Measurements from ENCODE around the gene TMEM266.

TMEM266 gene

DNA sequence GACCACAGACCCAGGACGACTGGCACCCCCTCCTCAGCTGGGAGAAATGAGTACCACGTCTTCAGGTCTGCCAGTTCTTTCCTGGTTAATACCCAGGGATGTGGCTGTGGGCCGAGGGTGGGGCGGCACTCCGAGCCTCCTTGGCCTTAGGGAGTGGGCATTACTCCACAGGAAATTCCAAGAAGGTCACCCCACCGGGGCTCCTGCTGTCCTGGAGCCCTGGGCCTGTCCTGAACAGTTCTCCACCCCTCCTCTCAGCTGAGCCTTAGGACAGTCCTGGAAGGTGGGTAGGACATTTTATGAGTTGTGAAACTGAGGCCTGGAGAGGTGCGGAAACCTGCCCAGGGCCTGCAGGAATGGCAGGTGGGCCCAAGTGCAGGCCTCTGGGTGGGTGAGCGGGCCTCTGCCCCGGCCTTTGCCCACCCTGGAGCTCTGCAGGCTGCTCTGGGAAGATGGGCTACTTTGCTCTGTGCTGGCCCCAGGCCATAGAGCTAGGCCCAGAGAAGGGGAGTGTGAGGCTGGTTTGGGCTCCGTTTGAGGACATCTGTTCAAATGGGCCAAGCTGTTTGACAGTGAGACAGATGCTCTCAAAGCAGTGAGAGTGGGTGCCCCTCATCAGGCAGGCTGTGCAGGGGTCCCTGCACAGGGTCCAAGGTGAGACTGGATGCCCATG, 103.1 kb downstream of the TMEM266 start:
- no peak for DNase-seq

DNA sequence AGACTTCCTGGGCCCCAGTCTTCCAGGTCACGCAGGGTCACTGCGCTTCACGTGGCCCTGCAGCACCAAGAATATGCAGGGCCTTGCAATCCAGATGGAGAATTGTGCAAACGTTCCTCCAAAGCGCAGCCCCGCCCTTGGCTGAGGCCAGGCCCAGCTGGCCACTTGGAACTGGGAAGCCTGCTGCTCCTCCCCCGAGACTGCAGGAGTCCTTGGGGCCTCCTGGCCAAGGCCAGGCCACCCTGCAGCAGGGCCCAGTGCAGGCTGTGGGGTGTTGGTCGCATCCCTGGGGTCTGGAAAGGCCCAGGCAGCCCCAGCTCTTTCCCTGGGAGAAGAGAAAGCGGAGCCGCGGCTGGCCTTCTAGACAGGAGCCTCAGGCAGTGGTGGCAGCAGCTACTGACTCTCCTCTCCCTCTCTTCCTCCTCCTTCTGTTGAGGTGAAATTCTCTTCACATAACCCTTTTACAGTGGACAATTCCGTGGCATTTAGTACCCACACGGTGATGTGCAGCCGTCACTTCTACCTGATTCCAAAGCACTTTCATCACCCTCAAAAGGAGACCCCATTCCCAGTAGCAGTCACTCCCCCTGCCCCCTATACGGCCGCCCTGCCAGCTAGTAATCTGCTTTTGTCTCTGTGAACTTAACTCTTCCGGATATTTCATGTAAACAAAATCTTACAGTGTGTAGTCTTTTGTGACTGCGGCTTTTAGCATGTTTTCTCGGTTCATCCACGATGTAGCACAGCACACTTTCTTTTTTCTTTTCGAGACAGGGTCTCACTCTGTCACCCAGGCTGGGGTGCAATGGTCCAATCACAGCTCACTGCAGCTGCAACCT, 103.9 kb downstream of the TMEM266 start:
- no peak for DNase-seq

DNA sequence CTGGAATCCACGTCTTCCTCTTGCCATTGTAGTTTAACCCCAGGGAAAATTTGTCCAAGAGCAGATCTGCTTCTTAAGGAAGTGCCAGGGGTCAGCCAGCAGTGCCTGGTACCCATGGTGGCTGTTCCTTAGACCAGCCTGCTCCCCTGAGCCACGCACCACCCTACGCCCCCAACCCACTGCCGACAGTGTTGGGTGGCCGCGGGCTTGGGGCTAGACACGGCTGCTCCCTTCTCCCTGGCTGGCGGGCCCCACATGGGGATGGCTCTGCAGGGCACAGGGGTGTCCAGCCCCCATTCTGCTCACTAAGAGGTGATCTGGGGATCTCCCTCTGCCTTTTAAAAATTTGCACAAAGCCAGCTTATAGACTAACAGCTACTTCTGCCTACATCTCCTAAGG, 104.8 kb downstream of the TMEM266 start:
- DNase-seq, result no peak

DNA sequence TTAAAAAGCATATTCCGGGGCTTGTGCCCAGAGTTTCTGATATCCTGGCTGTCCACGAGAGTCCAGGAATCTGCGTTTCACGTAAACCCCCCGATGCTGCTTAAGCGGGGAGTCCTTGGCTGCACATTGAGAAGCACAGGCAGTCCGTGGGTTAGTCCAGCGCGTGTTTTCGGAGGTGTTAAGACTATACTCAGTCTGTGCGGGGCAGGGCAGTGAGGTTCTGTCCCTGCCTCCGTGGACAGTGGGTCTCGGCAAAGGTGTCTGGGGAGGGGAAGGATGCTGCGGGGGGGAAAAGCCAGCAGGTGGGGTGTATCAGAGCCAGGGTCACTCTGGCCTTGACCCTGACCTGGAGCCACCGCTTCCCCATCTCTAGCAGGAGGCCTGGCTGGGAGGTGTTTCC, 106.2 kb downstream of the TMEM266 start:
- DNase-seq, result no peak

DNA sequence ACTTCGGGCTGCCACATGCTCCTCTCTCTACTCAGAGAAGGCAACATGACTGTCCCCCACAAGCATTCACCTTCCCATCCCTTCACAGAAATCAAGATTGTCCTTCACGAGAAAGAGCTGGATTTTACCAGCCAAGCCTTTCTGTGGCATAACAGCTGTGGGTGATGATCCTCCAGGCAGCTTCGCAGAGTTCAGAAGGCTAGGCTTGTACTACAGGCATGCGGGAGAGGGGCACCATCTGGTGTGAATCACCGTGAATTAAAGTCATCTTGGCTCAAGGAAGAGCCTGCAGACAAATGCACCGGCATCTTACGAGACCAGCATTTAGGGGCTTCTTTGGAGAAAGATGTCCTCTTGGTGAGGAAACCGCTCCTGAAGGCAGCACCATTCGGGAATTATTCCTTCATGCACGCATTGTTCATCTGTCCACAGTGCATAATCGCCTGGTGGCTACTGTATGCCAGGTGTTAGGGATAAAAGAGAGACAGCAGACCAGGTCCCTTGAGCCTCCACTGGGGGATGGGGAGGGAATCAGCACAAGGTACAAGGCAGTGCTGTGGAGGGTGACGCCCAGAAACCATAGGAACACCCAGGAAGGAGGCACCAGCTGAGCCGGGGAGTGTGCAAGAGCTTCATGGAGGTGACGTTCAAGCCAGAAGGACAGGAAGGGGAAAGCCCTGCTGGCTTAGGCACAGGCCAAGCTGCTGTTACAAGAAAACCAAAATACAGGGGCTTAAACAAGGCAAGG, 108.6 kb downstream of the TMEM266 start:
- no peak for DNase-seq

DNA sequence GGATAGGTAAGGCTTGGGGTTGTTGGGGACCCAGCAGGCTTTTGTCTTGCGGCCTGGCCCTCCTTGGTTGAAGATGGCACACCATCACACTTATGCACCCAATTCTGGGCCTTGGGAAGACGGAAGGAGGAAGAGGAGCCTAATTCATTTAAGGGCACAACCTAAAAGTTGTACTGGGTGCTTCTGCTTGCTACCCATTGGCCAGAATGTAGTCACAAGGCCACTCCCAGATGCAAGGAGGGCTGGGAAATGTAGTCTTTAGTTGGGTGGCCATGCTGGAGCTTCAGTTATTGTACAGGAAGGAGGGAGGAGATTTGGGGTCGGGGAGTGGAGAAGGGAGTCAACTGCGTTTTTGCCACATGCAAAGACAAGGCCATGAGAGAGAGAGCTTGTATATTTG, 109.2 kb downstream of the TMEM266 start:
- DNase-seq, result no peak

DNA sequence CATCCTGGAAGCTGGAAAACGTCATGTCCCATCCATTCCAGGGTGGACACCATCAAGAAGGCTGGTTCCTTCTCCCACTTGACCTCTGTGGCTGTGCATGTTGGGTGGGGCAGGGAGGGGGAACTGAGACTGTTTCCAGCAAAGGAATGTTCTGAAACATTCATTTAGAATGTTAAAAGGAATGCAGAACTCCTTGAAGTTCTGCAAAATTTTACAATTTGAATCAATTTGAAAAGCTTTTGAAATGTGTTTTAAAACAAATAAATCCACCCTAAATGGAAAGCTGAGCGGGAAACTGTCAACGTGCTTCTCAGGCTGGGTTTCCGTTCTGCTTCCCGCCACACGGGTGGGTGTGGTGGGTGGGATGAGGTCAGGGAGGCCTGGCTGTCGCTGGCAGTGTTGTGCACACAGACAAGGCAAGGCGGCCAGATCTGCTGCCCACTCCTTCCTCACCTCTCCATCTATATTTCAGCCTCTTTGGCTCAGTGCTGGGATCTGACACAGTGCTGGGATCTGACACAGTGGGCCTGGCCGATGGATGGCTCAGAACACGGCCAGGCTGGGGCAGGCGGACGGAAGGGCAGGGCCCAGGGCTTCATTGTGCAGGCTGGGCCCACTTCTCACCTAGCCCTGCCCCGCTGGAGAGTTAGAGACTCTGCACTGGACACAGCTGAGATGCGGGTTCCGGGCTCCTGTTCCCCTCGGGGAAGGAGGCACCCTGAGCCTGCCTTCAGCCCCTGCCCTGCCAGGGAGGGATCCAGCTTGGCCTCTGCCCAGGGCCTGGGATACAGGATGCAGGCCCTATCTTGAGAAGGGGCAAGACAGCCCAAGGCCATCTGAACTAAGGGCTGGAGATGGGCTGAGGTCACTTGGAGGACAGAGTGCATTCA, 110.4 kb downstream of the TMEM266 start:
- DNase-seq, result no peak

DNA sequence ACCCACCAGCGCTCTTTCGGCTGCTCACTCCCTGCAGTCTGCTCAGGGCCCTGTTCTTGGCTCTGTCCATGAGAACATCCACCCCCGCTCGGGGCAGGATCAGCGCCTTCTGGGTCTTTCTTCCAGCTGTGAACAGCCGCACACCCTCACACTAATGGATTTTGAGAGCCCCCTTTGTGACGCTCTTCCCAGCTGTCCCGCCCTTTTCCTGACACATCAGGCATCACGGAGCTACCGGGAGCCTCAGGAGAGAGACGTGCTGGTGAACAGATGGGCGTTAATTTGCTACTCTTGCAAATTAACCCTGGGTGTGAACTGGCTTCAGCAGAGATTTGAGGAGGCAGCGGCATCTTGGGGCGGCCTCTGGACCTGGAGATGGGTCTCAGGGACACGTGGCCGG, 113.0 kb downstream of the TMEM266 start:
- DNase-seq, result no peak

DNA sequence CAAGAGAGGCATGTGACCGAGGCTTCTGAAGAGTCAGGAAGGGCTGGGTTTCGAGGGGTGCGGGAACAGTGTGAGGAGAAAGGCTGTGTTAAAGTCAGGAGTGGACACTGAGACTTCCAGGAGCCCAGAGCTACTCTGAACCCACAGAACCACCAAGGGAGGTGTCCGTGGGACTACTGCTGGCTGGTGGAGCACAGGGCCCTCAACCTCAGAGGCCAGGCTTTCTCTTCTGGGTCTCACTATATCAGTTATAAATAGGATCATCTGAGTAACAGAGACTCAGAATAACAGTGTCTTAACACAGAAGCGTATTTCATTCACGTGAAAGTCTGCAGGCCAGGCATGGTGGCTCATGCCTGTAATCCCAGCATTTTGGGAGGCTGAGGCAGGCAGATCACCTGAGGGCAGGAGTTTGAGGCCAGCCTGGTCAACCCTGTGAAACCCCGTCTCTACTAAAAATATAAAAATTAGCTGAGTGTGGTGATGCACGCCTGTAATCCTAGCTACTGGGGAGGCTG, 113.6 kb downstream of the TMEM266 start:
- DNase-seq, result no peak

DNA sequence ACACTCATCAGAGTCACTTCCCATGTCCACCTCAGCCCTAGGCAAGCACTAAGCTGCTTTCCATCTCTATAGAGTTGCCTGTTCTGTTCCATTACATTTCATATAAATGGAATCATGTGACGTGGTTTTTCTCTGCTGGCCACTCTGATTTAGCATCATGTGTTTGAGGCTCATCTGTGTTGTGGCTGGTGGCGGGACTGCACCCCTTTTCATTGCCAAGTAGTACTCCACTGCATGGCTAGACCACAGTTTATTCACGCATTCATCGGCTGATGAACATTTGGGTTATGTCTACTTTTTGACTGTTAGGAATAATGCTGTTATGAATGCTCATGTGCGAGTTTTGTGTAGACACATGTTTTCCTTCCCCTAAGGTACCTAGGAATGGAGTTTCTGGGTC, 114.9 kb downstream of the TMEM266 start:
- no peak for DNase-seq

DNA sequence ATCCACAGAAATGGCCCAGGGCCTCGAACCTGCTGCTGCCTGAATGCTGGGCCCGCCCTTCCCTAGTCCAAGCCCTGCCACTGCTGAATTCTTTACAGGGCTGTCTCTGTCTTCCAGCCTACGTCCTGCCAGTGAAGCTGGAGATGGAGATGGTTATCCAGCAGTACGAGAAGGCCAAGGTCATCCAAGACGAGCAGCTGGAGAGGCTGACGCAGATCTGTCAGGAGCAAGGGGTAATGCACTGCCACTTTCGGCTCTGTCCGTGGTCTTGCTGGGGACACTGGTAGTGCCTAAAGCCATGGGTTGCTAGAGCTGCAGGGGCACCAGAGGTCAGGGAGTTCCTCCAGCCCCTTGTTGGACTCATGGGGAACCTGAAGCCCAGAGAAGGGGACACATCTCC, 115.7 kb downstream of the TMEM266 start:
- DNase-seq, result no peak

DNA sequence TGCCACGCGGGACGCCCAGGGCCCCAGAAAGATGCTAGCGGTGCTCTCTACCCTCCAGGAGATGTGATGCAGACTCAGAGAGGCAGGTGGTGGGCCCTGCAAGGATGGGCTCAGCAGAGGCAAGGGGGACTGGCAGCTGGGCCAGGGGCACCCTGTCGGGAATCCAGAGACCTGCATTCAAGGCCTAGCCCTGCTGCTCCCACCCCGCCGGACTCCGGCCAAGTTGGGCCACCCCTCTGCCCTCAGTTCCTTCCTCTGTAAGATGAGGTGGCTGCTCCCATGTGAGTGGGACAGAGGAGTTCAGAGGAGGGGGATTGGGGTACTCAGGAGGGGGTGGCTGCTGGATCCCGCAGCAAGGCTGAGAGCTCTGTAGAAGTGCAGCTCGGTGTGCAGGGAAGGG, 116.3 kb downstream of the TMEM266 start:
- DNase-seq, result no peak

DNA sequence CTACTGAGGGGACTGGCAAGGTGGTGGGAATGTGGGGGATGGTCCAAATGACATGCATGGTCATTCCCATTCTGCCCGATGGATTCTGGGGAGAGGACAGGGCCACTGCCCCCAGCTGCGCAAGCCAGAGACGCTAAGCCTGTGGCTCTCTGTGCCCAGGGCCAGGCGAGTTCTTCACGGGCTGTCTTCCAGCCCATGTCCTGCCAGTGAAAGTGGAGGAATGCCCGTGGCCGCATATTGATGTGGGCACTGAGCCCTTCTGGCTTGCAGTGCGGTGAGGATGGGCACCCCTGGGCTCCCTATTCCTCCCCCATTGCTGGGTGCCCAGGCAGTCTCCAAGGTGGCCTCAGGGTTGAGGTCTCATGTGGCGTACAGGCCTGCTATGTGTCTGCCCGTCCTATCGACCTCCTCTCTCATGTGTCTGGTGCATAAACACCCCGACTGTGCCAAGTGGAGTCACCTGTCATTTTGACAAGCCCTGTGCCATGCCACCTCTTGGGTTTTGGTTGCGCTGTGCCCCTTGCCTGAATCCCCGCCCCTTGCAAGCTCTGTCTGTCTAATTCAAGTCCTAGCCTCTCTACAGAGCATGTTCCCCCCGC, 116.8 kb downstream of the TMEM266 start:
- no peak for DNase-seq

DNA sequence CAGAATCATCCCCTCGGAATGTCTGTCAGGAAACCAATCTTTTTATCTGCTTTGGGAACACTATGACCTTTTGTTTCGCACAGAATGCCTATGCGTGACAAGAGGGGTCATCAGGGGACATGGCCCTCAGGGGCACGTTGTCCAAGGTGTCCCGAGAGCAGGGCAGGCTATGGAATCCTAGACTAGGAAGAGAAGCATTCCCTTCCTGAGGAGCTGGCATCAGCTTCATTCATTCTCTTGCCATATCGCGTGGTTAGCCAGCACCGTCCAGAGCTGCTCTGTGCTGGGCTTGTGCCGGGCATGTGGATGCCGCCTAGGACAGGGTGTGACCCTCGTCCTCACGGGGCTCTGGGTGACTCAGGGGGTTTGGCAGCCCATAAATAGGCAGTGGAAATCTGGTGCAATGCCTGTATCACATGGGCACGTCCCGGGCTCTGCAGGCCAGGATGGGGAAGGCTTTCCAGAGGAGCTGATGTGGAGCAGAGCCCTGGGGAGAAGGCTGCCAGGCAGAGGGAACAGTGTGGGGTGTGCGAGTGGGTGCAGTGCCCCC, 117.8 kb downstream of the TMEM266 start:
- no peak for DNase-seq

DNA sequence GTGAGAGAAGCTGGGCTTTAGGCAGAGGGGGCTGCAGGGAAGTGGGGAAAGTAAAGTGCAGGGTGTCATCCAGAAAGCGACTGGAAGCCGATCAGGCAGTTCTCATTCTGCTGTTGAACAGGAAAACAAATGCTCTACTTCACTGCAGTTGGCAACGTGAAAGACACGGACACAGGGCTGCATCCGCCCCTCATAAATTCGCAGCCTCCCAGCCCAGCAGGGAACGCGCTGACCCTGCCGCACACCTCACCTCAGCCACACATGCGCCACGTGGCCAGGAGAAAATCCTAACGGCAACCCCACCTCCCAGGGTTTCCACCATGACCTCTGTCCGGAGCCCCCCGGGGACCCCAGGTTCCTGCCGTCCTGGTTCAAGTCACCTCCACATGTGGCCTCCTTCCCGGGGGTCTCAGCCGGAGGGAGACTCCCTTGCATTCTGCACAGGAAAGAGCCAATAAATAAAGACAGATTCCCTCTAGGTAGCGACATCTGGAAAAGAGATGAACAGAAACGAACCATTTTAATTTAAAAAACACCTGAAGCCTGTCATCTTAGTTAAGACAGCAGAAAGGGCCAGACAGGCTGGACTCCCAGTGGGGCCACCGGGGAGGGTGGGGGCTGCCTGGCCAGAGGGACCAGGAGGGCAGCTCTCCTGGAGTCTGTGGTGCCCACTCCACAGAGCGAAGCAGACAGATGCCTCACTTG, 118.7 kb downstream of the TMEM266 start:
- no peak for DNase-seq

DNA sequence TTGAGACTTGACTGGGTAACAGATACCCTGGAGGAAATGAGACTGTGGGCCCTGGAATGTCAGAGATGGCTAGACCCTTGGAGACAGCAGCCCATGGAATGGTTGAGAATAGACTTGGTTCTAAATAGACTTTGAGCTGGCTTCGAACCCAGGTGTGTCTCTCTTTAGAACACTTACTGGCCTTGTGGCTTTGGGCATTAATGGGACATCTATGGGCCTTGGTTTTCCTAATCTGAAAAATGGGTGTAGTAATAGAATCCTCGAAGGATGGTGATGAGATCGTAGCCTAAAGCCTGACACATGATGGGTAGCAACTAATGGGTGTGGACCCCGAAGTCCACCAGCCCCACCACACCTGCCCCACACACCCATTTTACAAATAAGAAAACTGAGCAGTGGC, 119.2 kb downstream of the TMEM266 start:
- no peak for DNase-seq

DNA sequence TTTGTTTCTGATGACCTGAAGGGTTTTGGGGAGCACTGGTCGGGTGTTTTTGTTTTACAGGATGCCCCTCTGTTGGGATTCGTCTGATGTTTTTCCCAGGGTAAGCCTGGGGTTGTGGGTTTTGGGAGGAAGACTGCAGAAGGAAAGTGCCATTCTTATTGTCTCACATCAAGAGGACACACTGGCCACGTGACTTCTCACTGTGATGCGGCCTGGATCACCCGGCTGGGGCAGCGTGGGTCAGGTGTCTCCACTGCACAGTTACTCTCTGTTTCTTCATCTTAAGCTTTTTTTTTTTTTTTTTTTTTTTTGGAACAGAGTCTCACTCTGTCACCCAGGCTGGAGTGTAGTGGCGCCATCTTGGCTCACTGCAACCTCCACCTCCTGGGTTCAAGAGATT, 120.5 kb downstream of the TMEM266 start:
- no peak for DNase-seq

DNA sequence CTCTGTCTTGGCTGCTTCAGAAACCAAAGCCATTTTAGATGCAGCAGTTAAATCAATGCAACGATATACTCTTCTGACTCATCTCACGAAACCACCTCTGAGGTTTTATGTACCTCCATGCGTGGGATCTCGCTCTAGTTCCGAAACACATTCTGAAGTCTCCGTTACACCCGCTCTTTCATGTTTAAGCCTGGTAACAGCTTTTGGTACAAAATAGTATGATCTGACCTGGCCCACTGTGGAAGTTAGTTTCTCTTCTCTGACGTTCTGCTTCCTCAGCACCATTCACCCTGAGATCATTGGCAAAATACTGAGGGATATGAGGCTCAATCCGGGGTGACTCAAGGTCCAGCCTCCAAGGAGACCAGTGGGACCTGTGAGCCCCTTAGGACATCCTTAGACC, 121.9 kb downstream of the TMEM266 start:
- DNase-seq, result no peak

DNA sequence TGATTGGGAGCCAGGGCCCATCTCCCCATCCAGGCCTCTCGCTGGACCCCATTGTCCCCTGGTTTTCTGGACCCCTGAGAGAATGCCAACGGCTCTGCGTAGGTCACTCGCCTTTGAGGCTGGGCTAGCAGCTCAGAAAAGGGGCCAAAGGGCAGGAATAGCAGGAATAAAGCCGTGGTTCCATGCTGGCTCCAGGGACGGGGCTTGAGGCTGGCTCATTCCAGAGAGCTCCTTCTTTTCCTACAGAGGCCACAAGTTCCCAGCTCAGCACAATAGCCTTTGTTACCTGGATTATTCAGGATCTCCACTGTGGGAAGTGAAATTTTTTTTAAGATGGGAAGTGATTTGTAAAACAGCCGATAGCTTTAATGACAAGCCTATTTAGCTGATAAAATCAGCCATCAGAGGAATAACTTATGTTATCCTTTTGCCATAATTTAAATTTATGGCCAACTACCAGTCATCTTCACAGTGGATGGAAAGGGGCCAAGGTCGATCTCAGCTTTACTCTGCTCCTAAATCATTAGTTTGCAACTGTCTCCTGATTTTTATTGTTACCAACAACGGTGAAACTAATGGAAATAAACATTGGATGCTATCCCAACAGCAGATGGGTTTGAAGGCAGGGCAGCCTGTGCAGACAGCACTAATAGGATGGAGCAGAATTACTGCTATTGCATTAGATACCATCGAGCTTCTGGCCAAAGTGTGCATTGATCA, 124.3 kb downstream of the TMEM266 start:
- DNase-seq, result no peak

DNA sequence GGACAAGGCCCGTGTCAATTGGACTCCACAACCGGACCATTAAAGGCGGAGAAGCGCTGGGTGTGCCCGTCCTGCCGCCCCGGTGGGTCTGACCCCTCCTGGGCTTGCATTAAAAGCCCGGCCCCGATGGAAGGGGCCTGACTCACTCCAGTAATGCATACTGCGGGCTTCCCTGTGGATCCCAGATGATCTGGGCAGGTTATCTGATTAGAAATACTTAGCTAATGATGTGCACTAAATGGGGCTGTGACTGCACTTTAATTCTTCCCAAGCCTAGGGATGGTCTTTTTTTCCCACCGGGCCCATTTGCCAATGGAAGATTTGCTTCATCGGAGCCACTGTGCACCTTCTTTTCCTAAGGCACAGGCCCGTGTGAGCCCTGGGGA, 124.9 kb downstream of the TMEM266 start:
- no peak for DNase-seq

DNA sequence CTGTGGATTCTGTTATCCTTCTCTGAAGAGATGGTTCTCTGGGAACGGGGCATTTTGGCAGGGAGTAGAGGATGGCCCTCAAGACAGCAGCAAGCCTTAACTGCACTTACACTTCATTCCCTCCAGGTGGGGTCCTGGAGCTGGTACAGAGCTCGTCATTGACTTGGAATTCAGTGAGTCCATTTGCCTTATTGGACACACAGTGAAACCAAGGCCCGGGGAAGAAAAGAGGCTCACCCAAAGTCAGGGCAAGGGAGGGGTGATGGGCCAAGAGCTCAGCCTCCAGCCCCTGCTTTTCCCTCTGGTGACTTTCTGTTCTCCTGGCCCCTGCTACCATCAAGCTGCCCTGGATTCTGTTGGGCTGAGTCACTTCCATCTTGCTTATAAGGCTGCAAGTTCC, 125.9 kb downstream of the TMEM266 start:
- no peak for DNase-seq

All from activated CD4-positive, CD25-positive, alpha-beta regulatory T cell treated with anti-CD3 and anti-CD28 coated beads, Interleukin-2, amount 50 U/mL, for 72 hours (primary cell).